ENCODE measurements around the gene SOCS3.
"Not testable (repeated sequence)": the region's sequence is repeated elsewhere in the genome, so short reads cannot be mapped to it uniquely, and the experiment has no call there.

The SOCS3 gene

GRCh38 chr17:78347453-78347852 lies 12.4 kb downstream of the SOCS3 start:
- DNase-seq, result no peak

- DNase-seq, result no peak
Observed at GRCh38 chr17:78346605-78347250, 13.1 kb downstream of the SOCS3 start.

DNA sequence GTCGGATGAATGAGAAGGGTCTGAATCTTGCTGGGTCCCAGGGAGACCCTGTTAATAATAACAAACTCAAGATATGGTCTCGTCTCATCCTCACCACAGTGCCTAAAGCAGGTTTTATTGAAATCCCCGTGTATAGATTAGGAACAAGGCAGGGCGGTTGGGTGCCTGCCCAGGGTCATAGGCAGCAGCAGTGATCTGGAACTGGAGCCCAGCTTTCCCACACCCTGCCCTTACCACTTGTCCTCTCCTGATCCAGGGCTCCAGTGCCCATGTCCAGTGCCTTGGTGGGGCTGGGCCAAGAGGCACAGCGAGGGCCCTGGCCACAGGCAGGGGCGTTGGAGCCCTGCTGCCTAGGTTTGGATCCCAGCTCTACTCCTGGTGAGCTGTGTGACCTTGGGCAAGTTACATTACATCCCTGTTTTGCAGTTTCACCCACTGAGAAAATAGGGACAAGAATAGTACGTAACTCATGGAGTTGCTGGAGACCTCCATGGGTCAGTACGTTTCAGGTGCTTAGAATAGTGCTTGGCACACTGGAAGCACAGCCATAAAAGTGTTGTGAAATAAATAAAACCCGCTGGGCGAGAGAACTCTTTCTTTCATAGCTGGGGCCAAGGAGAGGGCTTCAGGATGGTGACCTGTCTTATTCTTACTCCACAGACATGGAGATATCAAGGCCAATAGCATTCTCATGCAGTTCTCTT lies 13.9 kb downstream of the SOCS3 start:
- DNase-seq, result no peak

DNA sequence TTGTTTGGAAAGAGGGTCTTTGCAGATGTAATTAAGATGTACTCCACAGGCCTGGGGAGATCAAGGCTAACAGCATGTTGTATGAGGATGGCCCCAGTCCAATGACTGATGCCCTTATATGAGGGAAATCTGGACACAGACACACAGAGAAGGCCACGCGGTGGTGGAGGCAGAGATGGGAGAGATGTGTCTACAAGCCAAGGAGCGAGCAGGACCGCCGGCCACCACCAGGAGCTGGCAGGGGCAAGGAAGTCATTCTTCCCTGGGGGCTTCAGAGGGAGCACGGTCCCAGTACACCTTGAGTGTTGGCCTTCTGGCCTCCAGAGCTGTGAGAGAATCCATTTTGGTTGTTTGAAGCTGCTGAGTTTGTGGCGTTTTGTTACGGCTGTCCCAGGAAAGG lies 14.7 kb downstream of the SOCS3 start:
- no peak for DNase-seq

DNA sequence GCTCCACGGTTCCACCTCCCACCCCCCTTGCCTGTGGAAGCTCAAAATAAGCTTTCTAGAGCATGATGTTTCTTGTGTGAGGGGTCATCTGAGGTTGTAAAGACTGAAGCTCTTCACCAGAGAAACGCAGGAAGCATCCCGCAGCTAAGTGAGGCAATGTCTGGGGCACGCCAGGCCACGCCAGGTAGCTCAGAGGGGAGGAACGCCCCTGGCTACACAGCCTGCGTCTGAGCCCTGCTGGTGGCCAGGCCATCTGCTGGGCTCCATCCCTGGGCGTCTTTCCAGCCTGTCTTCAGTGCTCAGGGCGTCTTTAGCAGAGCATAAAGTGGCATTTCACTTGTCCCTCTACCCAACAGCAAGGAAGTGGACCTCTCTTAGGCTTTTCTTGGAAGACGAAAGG lies 15.2 kb downstream of the SOCS3 start:
- DNase-seq, result no peak

DNA sequence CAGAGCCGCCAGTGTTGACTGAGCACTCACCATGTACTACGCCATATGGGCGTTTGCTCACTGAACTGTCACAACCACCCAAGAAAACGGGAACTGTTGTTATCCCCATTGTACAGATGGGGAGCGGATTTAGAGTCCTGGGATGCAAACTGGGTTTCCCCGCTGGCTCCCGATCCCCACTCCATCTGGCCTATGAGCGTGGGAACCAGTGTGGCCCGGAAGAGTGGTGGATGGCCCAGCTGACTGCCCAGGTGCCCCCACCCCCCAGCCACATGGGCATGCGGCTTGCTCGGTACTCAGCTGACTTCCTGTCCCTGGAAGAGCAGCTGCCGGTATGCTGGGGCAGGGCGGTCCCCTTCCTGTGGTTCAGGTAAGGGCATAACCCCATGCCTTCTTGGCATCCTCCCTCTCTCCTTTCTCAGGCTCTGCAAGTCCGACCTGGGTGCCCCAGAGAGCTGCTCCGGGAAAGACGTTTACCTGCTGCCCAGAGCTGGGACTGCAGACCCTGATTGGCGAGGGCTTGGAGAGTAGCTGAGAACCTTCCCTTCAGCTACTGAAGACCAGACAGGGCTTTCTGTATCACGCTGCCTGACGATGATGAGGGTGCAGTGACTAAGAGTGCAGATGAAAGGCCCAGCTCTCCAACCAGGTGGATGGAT lies 16.2 kb downstream of the SOCS3 start:
- no peak for DNase-seq

- DNase-seq, result no peak
Observed at GRCh38 chr17:78343187-78343542, 16.7 kb downstream of the SOCS3 start.

- DNase-seq, result no peak
Observed at GRCh38 chr17:78342449-78343186, 17.3 kb downstream of the SOCS3 start.

DNA sequence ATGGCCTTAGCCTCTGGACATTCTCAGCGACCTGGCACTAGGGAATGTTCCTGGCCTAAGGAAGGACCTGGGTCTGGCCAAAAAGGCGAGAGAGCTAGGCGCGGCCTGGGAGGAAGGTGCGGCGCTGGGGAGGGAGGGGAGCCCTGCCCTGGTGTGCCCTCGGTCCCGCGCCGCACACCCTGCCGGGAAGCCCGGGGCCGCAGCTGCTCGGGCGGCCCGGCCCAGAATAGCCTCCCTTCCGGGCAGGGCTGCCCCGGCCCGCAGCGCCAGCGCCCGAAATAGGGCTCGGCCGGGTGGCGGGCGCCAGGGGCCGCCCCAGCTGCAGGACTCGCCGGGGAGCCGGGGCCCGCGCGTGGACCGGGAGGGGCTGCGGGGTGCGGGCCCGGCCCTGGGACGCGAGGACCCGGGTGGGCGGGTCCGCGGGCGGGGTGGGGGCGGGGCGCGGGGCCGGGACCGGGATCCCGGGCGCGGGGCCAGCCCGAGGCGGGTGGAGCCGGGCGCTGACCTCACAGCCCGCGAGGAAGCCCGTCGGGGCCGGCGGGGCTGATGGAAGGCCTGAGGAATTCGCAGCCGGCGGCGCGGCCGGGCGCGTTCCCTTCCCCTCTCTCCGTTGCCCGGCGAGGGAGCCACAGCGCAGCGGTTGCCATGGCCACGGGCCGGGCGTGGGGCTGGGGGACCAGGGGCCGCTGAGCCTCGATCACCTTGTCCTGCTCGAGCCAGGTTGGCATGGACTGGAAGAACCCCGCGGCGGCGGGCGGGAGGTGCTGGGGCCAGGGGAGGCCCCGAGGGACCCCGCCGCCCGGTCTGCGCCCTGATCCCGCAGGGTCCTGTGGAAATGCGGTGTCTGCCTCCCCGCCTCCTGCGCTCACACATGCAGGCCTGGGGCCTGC lies 18.1 kb downstream of the SOCS3 start:
- DNase-seq, result no peak

DNA sequence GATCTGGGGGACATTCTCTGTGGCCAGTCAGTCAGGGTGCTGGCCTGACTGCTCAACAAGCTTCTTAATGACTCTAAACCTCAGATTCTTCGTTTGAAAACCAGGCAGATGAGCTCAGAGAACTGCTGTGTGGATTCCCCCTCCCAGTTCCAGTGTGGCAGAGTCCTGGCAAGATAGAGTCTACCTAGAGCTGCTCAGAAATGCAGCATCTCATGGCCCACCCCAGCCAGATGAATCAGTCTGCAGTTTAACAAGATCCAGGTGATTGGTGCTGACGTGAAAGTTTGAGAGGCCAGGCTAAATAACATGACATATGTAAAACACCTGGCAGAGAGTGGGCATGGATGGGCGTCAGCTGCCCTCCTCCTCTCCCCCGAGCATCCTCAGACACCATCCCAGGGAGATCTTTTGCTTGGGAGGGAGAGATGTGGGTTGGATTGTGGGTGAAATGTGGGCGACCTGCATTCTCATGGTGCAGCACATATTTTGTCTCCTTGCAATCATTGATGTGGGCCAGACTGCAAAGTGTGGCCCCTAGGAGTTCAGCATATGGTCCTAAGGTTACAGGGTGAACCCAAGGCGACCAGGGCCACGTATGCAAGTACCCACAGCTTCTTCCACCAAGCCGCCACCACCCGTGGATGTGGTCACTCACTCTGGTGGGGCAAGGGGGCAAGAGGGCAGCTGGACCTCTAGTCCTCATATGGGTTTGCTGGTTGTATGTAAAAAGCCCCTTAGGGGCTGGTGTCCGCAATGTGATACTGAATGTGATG lies 19.5 kb downstream of the SOCS3 start:
- DNase-seq, result no peak

GRCh38 chr17:78338486-78339259 lies 21.2 kb downstream of the SOCS3 start:
- no peak for DNase-seq

DNA sequence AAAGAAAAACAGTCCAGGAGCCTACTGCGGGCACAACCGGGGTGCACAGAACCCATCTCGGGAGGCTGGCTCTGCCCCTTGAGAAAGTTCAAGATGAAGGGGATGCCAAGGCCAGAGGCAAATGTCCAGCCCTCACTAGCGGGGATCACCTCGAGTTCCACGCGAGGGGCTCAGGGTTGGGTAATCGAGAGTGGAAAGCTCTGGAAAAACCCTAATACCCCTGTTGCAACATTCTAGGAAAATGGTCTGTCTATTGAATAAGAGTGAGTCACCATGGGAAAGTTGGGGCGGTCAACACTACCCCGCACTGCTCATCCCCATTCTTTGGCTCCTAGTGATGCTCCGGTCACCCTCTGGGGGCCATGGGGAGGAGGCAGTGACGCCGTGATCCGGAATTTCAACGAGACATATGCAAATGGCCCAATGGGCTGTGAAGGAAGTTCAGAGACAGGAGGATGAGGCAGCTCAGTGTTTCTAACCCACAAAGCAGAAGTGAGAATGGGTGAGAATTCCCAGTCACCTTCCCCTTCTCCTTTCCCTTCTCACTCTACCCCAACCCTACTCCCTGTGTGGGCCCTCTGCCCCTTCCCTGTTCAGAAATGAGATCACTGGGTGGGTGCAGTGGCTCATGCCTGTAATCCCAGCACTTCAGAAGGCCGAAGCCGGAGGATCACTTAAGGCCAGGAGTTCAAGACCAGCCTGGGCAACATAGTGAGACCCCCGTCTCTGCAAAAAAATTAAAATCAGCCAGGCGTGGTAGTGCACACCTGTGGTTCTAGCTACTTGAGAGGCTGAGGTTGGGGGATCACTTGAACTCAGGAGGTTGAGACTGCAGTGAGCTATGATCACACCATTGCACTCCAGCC lies 22.4 kb downstream of the SOCS3 start:
- DNase-seq, result no peak

DNA sequence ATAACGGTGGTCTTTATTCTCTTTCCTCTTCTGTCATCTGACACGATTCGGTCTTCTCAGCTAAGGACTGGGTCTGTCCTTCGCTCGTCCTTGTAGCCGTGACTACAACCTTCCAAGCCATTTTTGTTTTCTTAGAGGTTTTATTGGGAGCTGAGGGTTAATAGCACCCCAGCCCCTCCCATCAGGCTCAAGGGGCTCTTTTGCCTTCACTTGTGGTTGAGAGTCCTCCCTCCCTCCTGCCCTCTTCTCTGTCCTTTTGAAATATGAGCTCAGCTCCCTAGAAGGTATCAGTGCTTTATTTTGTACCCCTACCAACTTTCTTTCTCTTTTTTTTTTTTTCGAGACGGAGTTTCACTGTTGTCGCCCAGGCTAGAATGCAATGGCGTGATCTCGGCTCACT lies 24.7 kb downstream of the SOCS3 start:
- DNase-seq, result no peak

GRCh38 chr17:78332991-78333390 lies 26.9 kb downstream of the SOCS3 start:
- no peak for DNase-seq

DNA sequence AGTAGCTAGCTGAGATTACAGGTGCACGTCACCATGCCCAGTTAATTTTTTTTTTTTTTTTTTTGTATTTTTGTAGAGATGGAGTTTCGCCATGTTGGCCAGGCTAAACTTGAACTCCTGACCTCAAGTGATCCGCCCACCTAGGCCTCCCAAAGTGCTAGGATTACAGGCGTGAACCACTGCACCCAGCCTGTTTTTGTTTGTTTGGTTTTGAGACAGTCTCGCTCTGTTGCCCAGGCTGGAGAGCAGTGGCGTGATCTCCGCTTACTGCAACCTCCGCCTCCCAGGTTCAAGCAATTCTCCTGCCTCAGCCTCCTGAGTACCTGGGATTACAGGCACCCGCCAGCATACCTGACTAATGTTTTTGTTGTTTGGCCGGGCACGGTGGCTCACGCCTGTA lies 28.5 kb downstream of the SOCS3 start:
- DNase-seq, result not testable (repeated sequence)

- DNase-seq, result no peak
Observed at GRCh38 chr17:78330570-78331224, 29.2 kb downstream of the SOCS3 start.

GRCh38 chr17:78329263-78330059 lies 30.4 kb downstream of the SOCS3 start:
- DNase-seq, result no peak

DNA sequence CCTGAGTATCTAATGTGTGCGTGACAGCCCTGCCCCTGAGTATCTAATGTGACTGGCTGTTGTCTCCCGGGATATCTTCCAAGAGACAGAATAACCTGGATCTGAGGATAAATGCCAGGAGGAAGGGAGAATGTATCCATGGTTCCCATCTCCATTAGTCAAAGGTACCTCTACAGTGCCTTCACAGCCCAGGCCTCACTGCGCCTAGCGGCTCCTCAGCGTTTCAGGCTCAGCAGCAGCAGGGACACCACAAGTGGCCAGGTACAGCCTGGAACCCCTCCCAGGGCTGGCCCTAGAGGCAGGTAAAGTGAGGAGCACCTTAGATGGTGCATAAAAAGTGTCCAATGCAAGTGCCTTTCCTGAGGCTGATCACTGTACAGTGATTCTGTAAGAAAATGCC lies 32.0 kb downstream of the SOCS3 start:
- no peak for DNase-seq
